Astrocyte of the cerebellum (primary cell): ENCODE results near the gene CXXC1.

Experiments
- DNase-seq: peaks from one replicate; pipeline ENCODE4 v3.0.0-alpha.2; 2011; ENCODE audit warnings: low read depth
- H3K4me3 ChIP-seq: 2 replicates; pipeline ENCODE4 v1.5.1; 2011; ENCODE audit warnings: mild to moderate bottlenecking, low read depth, low read length, moderate library complexity
- in situ Hi-C: cut with HindIII; loops from 2 replicates; pipeline ENCODE4 v1.10.0; 2017; ENCODE audit warnings: low sequenced_read_pairs
- TF ChIP-seq, protein P1 (sequence below): IDR thresholded peaks from 2 replicates; pipeline ENCODE4 v1.5.1; 2012; ENCODE audit warnings: low read length, low read depth, moderate library complexity, mild to moderate bottlenecking; ENCODE audit errors: missing control alignments

CXXC1 gene

DNA sequence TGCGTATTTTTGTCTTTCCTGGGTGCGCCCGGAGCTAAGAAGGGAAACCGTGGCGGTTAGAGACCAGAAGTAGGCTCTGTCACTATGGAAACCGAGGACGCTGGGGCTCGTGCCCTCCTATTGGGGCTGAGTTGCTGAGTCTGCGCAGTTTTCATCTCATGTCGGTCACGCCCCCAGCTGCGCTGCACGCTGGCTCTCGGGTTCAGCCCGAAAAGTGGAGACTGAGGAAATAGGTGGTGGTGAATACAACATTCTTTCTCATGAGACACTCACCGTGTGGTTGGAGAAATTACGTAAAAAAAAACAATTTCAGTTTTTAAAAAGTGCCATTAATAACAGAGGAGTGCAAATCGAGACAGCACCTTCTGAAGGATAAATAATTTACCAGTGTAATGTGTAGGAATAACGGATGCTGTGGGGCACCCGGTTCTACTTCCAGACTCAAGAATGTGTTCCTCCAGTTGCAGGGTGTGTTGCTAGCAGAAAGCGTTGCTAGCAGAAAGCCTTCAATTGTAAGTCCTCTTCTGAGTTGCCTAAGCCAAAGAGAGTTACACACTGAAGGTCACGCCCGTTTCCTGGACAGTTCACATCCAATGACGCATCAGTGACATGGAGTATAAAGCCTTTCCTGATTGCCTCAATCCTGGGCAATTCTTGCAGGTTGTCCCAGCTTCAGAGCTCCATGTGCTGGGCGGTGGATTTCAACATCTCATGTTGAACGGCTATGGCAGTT, 20.4 kb upstream of the CXXC1 start:
- TF ChIP-seq, protein P1, sequence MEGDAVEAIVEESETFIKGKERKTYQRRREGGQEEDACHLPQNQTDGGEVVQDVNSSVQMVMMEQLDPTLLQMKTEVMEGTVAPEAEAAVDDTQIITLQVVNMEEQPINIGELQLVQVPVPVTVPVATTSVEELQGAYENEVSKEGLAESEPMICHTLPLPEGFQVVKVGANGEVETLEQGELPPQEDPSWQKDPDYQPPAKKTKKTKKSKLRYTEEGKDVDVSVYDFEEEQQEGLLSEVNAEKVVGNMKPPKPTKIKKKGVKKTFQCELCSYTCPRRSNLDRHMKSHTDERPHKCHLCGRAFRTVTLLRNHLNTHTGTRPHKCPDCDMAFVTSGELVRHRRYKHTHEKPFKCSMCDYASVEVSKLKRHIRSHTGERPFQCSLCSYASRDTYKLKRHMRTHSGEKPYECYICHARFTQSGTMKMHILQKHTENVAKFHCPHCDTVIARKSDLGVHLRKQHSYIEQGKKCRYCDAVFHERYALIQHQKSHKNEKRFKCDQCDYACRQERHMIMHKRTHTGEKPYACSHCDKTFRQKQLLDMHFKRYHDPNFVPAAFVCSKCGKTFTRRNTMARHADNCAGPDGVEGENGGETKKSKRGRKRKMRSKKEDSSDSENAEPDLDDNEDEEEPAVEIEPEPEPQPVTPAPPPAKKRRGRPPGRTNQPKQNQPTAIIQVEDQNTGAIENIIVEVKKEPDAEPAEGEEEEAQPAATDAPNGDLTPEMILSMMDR: no peak
- DNase-seq: peak; percentile 68
- in situ Hi-C loops: no loop called here
- H3K4me3 ChIP-seq: peak overlapping the region; percentile 46

DNA sequence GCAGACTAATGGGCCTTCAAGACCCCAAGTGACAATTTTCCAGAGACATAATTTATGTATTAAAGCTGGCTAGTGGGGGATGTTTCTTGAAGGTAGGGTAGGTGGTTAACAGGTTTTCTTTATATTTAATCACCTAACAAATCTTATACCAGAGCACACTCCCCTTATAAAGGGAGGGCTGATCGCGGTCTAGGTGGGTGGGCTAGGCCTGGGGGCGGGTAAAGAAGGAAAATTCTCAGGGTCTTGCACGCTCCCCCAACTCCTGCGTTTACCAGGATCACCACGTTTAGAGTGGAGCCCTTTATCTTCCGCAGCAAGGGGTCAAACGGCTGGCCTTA, 19.9 kb upstream of the CXXC1 start:
- in situ Hi-C loops: no loop called here
- H3K4me3 ChIP-seq: peak overlapping the region; percentile 46

GRCh38 chr18:50306944-50307343, 19.5 kb upstream of the CXXC1 start:
- in situ Hi-C loops: no loop called here
- TF ChIP-seq, protein P1: no peak
- peak overlapping the region; percentile 46 for H3K4me3 ChIP-seq
- DNase-seq: peak; percentile 83

More for the DNA sequence above, 19.9 kb upstream of the CXXC1 start:
- TF ChIP-seq, protein P1: no peak
- DNase-seq: no peak

DNA sequence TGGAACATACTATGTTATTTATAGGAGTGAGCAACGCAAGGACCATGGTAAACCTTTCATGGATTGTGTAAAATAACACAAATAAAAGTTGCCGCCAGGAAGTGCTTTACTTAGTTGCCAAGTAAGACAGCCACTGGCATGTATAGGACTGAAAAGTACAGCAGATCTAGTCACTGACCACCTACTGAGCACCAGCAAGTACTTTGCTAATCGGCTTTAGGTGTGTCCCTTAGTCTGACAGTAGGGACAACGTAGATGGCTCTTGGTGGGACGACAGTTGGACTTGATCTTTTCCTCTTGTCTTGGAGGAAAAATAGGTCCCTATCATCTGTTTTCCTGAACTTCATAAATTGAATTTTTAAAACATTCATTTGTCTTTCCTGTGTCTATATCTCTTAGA, 13.6 kb upstream of the CXXC1 start:
- in situ Hi-C loops: no loop called here
- no peak overlapping the region for H3K4me3 ChIP-seq
- no peak for DNase-seq
- TF ChIP-seq, protein P1: no peak

DNA sequence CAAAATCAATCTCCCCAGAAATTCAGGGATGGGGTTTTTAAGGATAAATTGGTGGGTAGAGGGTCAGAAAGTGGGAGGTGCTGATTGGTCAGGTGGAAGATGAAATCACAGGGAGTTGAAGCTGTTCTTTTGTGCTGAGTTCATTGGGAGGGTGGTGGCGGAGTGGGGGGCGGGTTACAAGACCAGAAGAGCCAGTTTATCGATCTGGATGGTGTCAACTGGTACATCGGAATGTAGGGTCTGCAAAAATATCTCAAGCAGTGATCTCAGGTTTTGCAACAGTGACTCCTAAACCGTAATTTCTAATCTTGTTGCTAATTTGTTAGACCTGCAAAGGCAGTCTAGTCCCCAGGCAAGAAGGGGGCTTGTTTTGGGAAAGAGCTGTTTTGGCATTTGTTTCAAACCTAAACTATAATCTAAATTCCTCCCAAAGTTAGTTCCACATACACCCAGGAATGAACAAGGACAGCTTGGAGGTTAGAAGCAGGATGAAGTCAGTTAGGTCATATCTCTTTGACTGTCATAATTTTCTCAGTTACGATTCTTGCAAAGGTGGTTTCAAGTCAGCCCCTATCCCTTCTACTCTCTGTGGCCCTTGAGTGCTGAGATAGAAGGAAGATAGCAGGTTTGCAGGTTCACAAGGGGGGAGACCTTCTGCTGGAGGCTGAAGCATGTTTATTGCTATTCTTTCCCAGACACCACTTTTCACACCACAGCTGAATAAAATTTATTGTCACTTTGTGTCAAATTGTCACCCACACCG, 12.3 kb upstream of the CXXC1 start:
- no peak overlapping the region for H3K4me3 ChIP-seq
- no peak for DNase-seq
- in situ Hi-C loops: no loop called here
- TF ChIP-seq, protein P1: no peak

- TF ChIP-seq, protein P1: no peak
- peak overlapping the region; percentile 40 for H3K4me3 ChIP-seq
- no peak for DNase-seq
- in situ Hi-C loops: no loop called here
Observed at GRCh38 chr18:50298443-50299284, 11.2 kb upstream of the CXXC1 start.
